Left ventricle myocardium inferior (tissue), 1 donor: ENCODE results near the gene YJEFN3. TPM values are rescaled to one million over a fixed set of nuclear protein-coding genes. Genes with fewer than 3 reads are reported as not detected.
A peak's percentile ranks its signal among the peaks of the same experiment; 100 is the strongest.

Experiments
- DNase-seq: peaks from one replicate; pipeline ENCODE4 v3.0.0-alpha.2; 2020
- H3K27ac ChIP-seq: fragments of 200-600 bp; replicated peaks from 2 replicates; pipeline ENCODE4 v1.8.0; 2021
- H3K27me3 ChIP-seq: fragments of 200-600 bp; 2 replicates; pipeline ENCODE4 v1.8.0; 2021; ENCODE audit warnings: low read depth
- H3K36me3 ChIP-seq: fragments of 200-600 bp; 2 replicates; pipeline ENCODE4 v1.8.0; 2021
- H3K4me1 ChIP-seq: fragments of 200-600 bp; 2 replicates; pipeline ENCODE4 v1.8.0; 2021
- H3K4me3 ChIP-seq: fragments of 200-600 bp; 2 replicates; pipeline ENCODE4 v1.8.0; 2021; ENCODE audit warnings: mild to moderate bottlenecking, moderate library complexity
- H3K9me3 ChIP-seq: fragments of 200-600 bp; replicated peaks from 2 replicates; pipeline ENCODE4 v1.8.0; 2021
- intact Hi-C: fragments of 100-400 bp; cut with micrococcal nuclease; formaldehyde crosslinking; loops from one replicate; pipeline ENCODE4 v1.11.0; 2022
- total RNA-seq: library from RNA; stranded (reverse); fragmentation: NEBNext Ultra II Directional; extraction: Animal tissue kit (Norgen Biotek cat#: 25700); gene quantifications from one replicate; pipeline ENCODE4 v1.2.1, GENCODE V29; 2021
- TF ChIP-seq, protein P1 (sequence below): fragments of 200-600 bp; IDR thresholded peaks from 2 replicates; pipeline ENCODE4 v1.8.0; 2021; ENCODE audit warnings: antibody characterized with exemption, mild to moderate bottlenecking, borderline replicate concordance
- donor health status: DM: no; HTN: yes; CAD: no; lungs with severe emphysema.

The YJEFN3 gene
- total RNA-seq, 1 donor from 2014 or later, result 7.8 TPM

DNA sequence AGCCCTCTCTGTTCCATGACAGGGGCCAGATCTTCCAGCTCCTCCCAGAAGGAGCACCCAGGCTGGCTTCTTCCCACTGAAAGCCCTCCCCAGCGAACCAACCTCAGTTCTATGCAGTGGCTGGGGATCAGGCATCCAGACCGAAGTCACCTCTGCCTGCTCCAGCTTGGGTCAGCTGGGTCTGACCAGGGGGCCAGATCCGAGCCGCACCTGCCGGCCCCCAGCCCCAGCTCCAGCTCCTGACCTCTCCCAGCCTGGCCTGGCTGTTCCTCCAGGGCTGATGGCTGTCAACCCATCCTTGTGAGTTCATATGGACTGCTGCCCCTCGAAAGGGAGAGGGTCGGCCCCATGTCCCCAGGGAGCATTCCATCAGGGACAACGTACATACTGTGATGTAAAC, 21.4 kb upstream of the YJEFN3 start:
- Histone ChIP-seq H3K9me3 (no peaks in the 10 kb centered on the region), H3K27me3 (no peaks in the 10 kb centered on the region), H3K36me3 (peaks cover 54% of the 10 kb centered on the region), H3K27ac (no peak overlapping the region), H3K4me3 (no peak overlapping the region), H3K4me1 (no peaks in the 10 kb centered on the region)
- TF ChIP-seq, protein P1, sequence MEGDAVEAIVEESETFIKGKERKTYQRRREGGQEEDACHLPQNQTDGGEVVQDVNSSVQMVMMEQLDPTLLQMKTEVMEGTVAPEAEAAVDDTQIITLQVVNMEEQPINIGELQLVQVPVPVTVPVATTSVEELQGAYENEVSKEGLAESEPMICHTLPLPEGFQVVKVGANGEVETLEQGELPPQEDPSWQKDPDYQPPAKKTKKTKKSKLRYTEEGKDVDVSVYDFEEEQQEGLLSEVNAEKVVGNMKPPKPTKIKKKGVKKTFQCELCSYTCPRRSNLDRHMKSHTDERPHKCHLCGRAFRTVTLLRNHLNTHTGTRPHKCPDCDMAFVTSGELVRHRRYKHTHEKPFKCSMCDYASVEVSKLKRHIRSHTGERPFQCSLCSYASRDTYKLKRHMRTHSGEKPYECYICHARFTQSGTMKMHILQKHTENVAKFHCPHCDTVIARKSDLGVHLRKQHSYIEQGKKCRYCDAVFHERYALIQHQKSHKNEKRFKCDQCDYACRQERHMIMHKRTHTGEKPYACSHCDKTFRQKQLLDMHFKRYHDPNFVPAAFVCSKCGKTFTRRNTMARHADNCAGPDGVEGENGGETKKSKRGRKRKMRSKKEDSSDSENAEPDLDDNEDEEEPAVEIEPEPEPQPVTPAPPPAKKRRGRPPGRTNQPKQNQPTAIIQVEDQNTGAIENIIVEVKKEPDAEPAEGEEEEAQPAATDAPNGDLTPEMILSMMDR, result no peak
- intact Hi-C loops, result no loop called here
- no peak for DNase-seq

DNA sequence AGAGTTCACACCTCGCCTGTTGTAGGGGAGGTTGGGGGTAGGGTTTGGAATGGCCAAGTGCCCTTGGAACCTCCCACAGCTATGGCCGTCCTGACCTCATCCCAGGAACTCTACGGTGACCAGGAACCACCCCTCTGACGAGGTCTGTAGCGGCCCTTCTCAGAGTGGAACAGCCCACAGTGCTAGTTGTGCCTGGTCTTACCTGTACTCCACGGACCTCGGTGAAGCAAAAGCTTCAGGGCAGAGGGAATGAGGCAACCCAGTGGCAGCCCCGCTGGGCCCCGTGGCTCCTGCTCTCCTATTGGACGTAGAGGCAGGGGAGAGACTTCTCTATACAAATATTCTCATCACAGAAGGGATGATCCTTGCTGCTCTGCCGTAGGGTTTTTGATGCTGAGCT, 20.5 kb upstream of the YJEFN3 start:
- H3K4me1 ChIP-seq, result no peaks in the 10 kb centered on the region
- intact Hi-C loops, result no loop called here
- TF ChIP-seq, protein P1, result no peak
- no peak overlapping the region for H3K4me3 ChIP-seq
- H3K36me3 ChIP-seq, result peaks cover 46% of the 10 kb centered on the region
- DNase-seq, result no peak
- H3K27ac ChIP-seq, result no peak overlapping the region
- no peaks in the 10 kb centered on the region for H3K27me3 ChIP-seq
- H3K9me3 ChIP-seq, result no peaks in the 10 kb centered on the region

DNA sequence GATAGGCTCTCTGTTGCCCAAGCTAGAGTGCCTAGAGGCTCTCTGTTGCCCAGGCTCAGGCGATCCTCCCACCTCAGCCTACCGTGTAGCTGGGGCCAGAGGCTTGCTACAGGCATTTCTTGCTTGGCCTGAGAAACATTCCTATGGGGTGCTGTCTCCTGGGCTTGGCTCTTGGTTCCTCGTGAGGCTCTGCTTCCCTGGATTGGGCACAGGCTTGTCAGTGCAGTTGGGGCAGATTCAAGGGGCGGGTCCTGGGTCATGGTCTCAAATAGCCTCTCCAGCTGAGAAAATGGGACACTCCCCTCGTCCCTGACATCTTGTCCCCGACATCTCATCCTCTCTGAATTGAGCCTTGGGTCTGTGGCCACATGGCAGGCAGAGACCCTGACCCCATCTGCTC, 18.3 kb upstream of the YJEFN3 start:
- TF ChIP-seq, protein P1, result no peak
- no peak overlapping the region for H3K4me3 ChIP-seq
- no peaks in the 10 kb centered on the region for H3K27me3 ChIP-seq
- H3K9me3 ChIP-seq, result peaks cover 10% of the 10 kb centered on the region
- peaks cover 12% of the 10 kb centered on the region for H3K4me1 ChIP-seq
- H3K27ac ChIP-seq, result no peak overlapping the region
- peaks cover 25% of the 10 kb centered on the region for H3K36me3 ChIP-seq
- intact Hi-C loops, result no loop called here
- DNase-seq, result no peak

DNA sequence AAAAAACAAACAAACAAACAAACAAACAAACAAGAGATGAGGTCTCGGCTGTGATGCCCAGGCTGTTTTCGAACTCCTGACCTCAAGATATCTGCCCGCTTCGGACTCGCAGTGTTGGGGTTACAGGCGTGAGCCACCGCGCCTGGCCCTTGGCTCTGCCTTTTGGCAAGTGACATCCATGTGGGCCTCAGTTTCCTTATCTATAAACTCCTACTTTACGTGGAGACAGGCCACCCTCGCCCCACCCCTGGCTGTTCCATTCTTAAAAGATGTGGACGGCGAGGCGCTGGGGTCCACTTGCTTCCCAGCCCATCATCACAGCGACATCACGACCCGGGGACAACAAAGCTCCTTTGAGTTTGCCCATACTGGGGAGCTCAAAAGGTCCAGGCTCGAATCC, 15.0 kb upstream of the YJEFN3 start:
- Histone ChIP-seq H3K9me3 (peaks cover 10% of the 10 kb centered on the region), H3K36me3 (no peaks in the 10 kb centered on the region), H3K27me3 (no peaks in the 10 kb centered on the region), H3K4me1 (peaks cover 40% of the 10 kb centered on the region), H3K4me3 (peak overlapping the region; percentile 79), H3K27ac (peak overlapping the region; percentile 50)
- TF ChIP-seq, protein P1, result no peak
- intact Hi-C loops, result no loop called here
- DNase-seq, result no peak

- Histone ChIP-seq H3K36me3 (peaks cover 2% of the 10 kb centered on the region), H3K27ac (peak overlapping the region; percentile 50), H3K4me1 (peaks cover 45% of the 10 kb centered on the region), H3K9me3 (peaks cover 10% of the 10 kb centered on the region), H3K27me3 (no peaks in the 10 kb centered on the region), H3K4me3 (peak overlapping the region; percentile 79)
- TF ChIP-seq, protein P1, result no peak
- DNase-seq, result peak; percentile 84
- intact Hi-C loops, result no loop called here
Measured at GRCh38 chr19:19514215-19514657, 14.5 kb upstream of the YJEFN3 start.
